Midbrain (tissue), 1 donor: ENCODE measurements around the gene CBLC.
A peak's percentile ranks its signal among the peaks of the same experiment; 100 is the strongest.

Experiments
- DNase-seq: peaks from one replicate; lab custom pipeline; 2025; lab: John Stamatoyannopoulos, UW

CBLC gene

DNA sequence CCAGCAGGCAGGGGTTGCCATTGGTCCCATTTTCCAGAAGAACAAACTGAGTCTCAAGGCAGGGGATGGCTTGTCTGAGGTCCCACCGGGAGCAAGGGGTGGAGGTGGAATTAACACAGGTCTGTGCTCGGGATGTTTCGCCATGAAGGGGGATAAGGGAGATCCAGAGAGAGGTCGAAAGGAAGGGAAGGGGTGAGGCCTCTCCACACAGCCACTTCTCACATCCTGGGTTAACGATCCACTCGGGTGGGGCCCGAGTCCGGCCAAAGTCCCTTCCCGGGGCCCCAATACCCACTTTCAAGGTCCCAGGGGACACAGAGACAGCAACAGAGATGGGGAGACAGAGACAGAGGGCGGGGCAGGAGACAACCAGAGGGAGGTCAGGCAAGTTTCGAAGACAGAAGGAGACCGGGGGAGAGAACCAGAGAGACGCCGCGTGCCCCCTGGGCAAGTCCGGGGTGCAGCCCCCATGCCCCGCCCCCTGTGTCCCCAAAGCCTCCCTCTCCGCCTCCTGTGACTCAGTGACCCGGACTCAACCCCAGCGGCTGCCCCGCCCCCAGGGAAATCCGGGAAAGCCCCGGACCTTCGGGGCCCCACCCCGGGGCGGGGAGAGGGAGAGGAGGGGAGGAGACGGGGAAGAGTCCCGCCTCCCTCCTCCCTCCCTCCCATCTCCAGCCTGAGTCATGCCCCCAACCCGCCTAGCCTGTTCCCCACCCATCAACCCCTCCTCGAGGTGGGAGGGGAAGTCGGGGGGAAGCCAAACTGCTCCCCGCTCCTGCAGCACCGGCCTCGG, 30.5 kb upstream of the CBLC start:
- DNase-seq: peak; percentile 66

DNA sequence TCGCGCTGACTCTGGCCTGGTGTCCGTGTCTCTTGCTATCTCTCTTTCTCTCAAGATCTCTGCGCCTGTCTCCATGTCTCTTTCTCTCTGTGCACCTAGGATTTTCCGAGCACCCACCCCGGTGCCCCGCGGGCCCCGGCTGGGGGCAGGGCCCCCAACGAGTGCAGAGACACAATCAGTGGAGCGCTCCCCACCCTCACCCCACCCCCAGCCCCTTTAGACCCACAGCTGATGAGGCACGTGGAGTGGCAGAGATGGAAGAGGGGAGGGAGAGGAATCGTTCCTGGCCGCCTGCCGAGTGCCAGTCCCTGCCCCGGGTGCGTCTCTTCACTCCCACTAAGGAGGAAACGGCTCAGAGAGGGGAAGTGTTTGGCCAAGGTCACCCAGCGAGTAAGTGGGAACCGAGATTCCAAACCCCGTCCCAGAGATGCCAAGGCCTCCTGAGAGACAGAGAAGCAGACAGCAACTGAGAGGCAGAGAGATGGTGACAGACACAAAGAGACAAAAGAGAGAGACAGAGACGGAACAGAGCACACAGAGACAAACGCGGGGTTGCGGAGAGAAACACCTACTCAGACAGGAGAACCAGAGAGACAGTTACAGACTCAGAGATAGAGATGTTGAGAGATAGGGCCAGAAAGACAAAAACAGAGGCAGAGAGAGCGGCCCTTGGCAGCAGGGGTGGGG, 29.8 kb upstream of the CBLC start:
- DNase-seq: peak; percentile 14

DNA sequence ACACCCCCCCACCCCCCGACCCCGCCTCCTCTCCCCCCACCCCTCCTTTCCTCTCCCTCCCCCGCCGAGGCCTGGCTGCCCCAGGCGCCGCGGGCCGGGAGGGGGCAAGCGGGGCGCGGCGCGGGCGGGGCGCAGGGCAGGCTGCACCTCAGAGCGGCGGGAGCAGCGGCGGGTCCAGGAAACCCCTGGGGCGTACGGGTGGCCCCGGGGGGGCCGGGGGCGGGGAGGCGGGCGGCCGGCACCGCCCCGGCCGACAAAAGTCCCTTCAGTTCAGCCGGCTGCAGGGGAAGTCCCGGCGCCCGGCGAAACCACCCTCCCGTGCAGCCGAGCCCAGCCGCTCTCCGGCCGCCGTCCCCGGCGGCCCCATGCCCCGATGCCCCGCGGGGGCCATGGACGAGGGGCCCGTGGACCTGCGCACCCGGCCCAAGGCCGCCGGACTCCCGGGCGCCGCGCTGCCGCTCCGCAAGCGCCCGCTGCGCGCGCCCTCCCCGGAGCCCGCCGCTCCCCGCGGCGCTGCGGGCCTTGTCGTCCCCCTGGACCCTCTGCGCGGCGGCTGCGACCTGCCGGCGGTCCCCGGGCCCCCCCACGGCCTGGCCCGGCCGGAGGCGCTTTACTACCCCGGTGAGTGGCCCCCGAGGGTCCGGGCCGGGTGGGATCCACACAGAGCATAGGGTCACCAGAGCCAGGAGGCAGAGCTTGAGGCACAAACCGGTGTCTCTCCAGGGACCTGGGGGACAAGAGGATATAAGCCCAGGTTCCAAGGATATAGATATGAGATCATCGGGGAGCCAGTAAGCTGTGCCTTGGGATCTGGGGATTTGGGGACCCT, 29.1 kb upstream of the CBLC start, which contains the start of gene BCL3:
Gene BCL3 (plus strand): TSS at position 283 of the 829 bp plus-strand sequence. CDS start 83 bp downstream, at position 366.
- peak; percentile 20 for DNase-seq

DNA sequence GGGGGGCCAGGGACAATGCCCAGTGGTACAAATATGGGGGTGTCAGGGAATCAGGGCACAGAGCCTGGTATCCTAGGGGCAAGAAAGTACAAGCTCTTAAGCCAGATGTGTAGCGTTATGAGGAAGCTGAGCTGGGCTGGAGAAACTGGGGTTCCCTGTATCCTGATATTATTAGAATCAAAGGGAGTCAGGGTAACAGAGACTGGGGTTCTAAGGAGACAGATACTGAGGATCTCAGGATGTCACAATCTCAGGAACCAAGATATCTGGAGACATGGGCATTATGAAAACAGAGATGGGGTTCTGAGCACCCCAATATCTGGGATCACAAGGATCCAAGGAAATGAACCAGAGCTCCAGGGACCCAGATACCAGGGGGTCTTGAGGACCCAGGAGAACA, 28.4 kb upstream of the CBLC start:
- no peak for DNase-seq

DNA sequence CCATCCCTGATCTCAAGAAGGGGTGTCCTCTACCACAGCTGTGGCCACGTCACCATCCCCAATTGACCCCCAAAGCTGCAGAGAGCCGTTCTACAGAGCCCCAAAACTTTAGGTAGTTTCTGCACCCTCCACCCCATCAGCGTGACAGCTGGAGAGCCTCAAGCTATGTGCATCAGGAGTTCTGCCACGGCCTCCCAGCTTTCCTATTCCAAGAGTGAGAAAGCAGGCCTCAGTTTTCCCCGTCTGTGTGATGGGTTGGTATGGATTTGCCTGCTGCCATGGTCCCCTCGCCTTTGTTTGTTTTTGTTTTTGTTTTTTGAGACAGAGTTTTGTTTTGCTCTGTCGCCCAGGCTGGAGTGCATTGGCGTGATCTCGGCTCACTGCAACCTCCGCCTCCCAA, 27.7 kb upstream of the CBLC start:
- no peak for DNase-seq

DNA sequence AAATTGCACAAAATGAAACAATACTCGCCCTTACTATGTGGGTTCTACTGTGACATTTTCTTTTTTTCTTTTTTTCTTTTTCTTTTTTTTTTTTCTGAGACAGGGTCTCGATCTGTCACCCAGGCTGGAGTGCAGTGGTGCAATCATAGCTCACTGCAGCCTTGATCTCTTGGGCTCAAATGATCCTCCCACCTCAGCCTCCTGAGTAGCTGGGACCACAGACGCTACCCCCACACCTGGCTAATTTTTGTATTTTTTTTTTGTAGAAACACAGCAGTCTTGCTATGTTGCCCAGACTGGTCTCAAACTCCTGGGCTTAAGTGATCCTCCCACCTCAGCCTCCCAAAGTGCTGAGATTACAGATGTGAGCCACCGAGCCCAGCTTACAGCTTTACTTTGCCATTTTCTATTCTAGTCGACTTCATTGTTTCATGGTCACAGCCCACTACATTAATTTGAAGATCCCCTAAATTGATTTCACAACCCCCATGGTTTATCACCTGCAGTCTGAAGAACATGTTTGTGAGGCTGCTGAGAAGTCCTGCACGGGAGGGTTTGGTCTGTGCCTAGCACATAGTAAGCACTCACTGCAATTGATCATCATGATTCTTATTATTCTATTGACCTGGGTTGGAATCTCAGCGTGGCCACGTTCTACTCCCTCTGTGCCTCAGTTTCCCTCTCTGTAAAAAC, 25.4 kb upstream of the CBLC start:
- no peak for DNase-seq

DNA sequence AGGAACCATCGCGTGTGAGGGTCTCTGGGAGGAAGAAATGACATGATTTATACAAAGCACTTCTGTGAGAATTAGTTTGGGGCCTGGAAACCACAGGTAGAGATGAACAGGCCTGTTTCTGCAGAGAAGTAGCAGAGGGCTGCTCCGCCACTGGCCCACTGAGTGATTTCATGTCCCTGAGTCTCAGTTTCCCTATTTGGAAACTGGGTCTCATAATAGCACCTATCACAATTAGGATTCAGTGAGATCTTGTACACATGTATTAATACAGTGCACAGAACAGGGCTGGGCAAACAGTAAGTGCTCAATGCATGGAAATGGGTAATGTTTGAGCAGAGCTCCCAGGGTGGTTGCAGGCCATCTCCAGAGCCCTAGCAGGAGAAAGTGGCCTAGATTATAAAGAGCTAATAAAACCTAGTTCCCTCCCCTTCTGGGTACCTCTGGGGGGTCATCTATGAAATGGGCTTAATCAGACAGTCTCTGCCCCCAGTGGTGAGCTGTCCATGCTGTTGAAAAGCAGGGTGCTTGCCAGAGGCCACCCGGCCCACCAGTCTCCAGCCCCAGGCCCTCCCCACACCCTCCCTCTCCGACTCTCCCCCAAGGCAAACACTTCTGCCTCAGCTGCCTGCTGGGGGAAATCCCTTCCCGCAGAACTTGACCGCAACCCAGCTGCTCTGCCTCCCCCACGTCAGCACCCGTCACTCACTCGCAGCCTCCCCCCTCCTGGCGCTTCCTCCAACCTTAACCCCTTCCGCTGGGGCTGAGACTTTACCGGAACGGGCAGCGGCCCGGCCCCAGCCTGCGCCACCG, 24.7 kb upstream of the CBLC start:
- DNase-seq: no peak

DNA sequence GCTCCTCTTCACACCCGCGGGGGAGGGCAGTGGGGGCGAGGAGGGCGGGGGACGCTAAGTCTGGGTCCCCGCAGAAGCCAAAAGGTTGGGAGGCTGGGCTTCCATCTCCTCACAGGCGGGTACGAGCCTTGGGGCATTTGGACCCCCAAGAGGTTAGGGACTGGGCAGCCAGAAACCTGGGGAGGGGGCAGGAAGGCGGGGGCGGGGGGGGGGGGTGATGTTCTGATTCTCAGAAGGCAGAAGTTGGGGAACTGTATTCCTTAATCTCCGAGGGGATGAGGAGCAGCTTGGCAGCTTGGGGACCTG, 24.1 kb upstream of the CBLC start:
- DNase-seq: no peak

DNA sequence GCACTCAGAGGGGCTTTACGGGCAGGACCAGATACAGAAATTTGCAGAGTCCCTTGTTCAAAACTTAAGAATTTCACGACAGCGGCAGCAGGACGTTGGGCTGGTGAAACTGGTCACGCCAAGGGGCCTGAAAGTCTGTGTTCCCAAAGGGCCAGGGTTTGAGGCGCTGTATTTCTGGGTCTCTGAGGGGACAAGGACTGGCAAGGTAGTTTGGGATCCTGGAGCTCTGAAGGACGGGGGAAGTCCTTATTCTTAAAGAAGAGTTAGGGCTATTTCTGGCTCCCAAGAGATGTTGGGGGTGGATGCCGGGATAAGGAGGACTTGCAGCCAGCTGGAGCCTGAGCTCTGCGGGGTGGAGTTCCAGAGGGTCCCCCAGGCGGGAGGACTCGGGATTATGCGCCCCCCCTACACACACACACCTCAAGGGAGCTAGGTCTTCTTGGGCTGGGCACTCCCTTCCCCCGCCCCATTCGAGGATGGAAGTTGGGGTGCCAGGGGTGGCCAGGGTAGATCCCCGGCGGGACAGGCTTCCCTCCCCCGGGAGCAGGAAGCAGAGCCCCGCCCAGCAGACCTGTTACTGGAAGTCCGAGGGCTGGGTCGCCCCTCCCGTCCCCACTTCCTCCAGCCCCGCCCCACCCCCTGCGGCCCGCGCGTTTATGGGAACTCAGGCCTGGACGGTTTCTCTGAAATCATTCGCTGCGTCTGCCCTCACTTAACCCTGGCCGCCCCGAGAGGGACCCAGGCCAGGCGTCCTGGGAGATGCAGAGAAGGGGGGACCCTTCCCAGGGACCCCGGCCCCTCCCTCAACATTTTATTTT, 23.5 kb upstream of the CBLC start:
- DNase-seq: peak; percentile 2

DNA sequence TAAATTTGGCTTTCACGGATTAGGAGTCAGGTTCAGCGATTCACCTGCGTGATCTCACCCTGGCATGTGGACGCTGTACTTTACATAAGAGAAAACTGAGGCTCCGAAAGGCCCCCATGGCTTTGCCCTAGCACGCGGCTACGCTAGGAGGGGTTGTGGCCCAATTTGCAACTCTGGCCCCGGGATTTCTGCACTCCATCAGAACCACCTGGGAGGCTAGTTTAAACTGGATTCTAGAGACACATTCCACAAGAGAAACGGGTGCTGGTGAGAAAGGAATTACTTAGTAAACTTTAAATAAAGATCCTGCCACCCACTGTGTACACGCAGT, 23.0 kb upstream of the CBLC start:
- DNase-seq: no peak

DNA sequence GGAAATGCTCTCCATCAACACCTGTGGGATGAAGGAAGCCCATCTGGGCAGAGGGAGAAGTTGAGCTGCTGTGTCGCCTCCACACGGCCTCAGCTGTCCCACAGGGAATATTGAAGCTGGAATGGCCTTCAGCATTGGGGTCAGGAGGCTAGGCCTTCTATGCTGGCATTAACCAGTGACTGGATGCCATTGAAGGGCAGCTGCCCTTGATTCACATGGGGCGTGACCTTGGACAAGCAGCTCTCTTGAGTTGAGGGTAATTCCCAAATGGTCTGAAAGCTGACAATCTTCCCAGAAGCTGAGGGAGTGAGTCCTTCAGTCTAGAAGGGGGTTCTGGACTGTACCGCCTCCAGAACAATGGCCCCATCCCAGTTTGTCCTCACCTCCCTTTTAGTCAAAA, 22.5 kb upstream of the CBLC start:
- DNase-seq: no peak

DNA sequence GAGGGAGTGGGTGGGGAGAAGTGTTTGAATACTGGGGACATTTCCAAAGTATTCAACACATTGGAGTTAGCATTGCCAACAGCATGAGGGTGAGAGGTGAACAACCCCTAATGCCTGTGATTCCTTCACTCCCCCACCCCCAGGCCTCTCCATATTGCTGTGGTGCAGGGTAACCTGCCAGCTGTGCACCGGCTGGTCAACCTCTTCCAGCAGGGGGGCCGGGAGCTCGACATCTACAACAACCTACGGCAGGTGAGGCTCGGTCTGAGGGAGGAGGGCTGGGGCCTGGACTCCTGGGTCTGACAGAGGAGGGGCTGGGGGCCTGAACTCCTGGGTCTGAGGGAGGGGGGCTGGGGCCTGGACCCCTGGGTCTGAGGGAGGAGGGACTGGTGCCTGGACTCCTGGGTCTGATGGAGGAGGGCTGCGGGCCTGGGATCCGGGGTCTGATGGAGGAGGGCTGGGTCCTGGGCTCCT, 21.6 kb upstream of the CBLC start:
- DNase-seq: no peak

DNA sequence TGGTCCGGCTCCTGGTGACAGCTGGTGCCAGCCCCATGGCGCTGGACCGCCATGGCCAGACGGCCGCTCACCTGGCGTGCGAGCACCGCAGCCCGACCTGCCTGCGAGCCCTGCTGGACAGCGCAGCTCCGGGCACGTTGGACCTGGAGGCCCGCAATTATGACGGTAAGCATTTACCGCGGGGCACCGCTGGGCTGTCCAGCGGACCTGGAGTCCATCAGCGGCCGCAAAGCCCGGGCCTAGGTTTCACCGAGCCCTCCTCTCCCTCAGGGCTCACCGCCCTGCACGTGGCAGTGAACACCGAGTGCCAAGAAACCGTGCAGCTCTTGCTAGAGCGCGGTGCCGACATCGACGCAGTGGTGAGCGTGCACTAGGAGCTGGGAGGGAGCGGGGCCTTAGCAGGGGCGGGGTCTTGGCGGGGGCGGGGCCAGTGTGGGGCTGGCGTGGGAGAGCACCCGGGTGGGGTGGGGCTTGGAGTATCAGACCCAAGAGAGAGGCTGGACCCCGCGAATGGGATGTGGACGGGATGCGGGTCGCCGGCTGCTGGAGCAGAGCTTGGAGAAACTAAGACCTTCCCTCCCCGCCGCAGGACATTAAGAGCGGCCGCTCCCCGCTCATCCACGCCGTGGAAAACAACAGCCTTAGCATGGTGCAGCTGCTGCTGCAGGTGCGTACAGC, 20.5 kb upstream of the CBLC start:
- no peak for DNase-seq

DNA sequence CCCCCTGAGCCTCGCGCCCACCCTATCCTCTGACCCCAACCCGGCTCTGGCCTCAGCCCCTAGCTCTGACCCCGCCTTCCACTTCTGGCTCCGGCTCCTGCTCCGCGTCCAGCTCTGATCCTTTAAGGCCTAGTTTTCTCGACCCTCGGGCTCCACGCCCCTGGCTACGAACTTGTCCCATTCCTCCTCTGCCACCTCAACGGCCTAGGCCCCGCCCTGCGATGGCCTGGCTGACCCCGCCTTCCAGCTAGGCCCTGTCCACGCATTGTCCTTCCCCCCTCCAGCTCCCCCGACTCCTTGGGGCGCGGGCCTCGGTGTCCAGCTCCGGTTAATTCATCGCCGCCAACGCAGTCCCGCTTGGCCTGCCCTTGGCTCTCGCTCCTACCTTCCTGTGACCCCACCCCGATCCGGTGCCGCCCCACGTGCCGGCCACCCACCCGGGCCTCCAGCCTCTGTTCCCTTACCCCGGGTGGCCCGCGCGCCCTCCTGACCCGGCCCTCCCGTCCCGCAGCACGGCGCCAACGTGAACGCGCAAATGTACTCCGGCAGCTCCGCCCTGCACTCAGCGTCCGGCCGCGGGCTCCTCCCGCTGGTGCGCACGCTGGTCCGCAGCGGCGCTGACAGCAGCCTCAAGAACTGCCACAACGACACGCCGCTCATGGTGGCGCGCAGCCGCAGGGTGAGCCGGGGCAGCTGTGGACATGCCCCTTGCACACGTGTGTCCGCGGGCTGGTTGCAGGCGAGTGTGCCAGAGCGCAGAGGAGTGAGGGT, 19.8 kb upstream of the CBLC start:
- DNase-seq: no peak

DNA sequence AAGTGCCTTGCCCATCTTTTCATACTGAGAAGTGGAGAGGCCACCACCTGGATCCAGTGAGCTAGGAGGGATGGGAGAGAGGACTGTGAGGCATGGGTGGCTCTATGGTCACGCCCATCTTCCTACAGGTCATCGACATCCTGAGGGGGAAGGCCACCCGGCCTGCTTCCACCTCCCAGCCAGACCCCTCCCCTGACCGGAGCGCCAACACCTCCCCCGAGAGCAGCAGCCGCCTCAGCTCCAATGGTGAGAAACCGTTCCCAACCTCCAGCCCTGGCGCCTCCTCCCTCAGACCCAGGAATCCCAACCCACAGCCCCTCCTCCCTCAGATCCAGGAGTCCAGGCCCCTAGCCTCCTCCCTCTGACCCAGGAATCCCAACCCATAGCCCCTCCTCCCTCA, 19.1 kb upstream of the CBLC start:
- no peak for DNase-seq

DNA sequence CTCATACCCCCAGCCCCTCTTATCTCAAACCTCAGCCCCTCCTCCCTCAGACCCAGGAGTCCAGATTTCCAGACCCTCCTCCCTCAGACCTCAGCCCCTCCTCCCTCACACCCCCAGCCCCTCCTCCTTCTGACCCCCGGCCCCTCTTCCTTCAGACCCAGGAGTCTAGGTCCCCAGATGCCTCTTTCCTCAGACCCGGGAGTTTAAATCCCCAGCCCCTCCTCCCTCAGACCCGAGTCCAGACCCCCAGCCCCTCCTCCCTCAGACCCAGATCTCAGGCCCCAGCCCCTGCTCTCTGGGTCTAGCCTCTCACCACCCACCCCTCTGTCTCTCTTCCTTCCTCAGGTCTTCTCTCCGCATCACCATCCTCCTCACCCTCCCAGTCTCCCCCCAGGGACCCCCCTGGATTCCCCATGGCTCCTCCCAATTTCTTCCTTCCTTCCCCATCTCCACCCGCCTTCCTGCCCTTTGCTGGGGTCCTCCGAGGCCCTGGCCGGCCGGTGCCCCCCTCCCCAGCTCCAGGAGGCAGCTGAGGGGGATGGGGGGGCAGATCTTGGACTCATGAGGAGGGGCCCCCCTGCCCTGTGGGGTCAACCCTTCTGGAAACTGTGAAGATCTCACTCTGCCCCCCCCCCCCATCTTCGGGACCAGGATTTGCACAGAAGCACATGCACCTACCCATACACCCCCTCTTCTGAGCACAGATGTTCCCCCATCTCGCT, 18.4 kb upstream of the CBLC start:
- DNase-seq: no peak

DNA sequence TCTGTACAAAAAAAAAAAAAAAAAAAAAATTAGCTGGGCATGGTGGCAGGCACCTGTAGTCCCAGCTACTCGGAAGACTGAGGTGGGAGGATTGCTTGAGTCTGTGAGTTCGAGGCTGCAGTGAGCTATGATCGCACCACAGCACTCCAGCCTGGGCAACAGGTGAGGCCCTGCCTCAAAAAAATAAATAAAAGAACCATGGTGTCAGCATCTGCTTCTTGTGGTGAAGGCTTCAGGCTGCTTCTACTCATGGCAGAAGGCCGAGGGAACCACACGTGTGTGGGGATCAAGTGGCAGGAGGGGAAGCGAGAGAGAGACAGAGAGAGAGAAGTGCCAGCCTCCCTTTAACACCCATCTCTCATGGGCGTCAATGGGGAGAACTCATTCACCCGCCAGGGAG, 15.7 kb upstream of the CBLC start:
- no peak for DNase-seq
